Type B pancreatic cell (in vitro differentiated cells): ENCODE results near the gene SLC9B2. TPM values are rescaled to one million over a fixed set of nuclear protein-coding genes. Genes with fewer than 3 reads are reported as not detected.

Source experiments
- DNase-seq: peaks from one replicate; pipeline ENCODE4 v3.0.0; 2021; ENCODE audit warnings: mixed read lengths; ENCODE audit not compliant: unreplicated experiment; ENCODE audit errors: extremely low spot score
- H3K27ac Mint-ChIP-seq: 2 replicates; pipeline ENCODE4 v1.8.0; 2021; ENCODE audit warnings: mild to moderate bottlenecking, mixed read lengths
- H3K27me3 Mint-ChIP-seq: 2 replicates; pipeline ENCODE4 v1.8.0; 2021; ENCODE audit warnings: mixed read lengths
- H3K36me3 Mint-ChIP-seq: 2 replicates; pipeline ENCODE4 v1.8.0; 2021; ENCODE audit warnings: mixed read lengths
- H3K4me1 Mint-ChIP-seq: one replicate; pipeline ENCODE4 v1.8.0; 2021; ENCODE audit warnings: mixed read lengths; ENCODE audit not compliant: unreplicated experiment
- H3K4me3 Mint-ChIP-seq: 2 replicates; pipeline ENCODE4 v1.8.0; 2021; ENCODE audit warnings: mild to moderate bottlenecking, mixed read lengths
- H3K9me3 Mint-ChIP-seq: 2 replicates; pipeline ENCODE4 v1.8.0; 2021; ENCODE audit warnings: mixed read lengths
- CTCF ChIP-seq: fragments of 200-600 bp; sonication (generic); conservative IDR thresholded peaks from 2 replicates; pipeline ENCODE4 v1.5.0; 2021; ENCODE audit warnings: antibody characterized with exemption, mild to moderate bottlenecking
- total RNA-seq: library from RNA; stranded (reverse); gene quantifications from 2 replicates; pipeline ENCODE4 v1.2.1, GENCODE V29; 2021; ENCODE audit warnings: low replicate concordance

Gene SLC9B2
- total RNA-seq, 1 donor from 2014 or later = 12.9 TPM

DNA sequence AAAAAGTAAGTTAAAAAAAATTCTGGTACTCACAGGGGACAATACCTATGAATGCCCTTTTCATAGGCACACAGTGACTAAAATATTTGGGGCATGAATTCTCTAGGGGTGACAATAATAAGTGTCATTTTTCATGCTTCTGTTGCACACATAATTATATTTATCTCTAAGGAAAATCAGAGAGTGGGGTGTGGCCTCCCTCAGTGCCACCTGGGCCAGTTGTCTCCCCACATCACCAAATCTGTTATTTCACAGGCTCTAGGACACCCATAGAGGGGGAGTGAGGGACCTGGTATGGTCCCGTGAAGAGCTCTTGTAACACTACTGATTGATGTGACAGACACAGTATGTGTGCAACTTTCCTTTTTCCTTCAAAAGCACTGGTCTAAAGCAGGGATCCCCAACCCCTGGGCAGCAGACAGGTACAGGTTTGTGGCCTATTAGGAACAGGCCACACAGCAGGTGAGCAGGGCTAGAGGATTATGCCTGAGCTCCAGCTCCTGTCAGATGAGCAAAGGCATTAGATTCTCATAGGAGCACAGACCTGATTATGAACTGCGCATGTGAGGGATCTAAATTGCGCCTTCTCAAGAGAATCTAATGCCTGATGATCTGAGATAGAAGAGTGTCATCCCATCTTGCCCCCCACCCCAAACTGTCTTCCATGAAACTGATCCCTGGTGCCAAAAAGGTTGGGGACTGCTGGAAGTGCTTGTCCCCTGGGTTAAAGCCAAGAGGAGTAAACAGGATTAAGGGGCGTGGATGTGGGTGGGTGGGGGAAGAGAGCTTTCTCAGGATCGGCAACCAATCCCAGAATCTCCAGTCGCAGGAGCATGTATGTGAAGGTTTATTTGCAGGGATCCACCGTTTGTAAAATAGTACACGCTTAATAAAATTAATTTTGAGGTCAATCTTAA, 57.9 kb downstream of the SLC9B2 start:
- TF ChIP-seq CTCF = no peak
- H3K36me3 Mint-ChIP-seq = no peaks in the 10 kb centered on the region
- no peaks in the 10 kb centered on the region for H3K27me3 Mint-ChIP-seq
- H3K4me1 Mint-ChIP-seq = peaks cover 10% of the 10 kb centered on the region
- H3K4me3 Mint-ChIP-seq = peak overlapping the region; percentile 91
- DNase-seq = no peak
- H3K27ac Mint-ChIP-seq = peak overlapping the region; percentile 98
- H3K9me3 Mint-ChIP-seq = no peaks in the 10 kb centered on the region

- Mint-ChIP-seq H3K27me3 (no peaks in the 10 kb centered on the region), H3K27ac (no peak overlapping the region), H3K9me3 (no peaks in the 10 kb centered on the region), H3K36me3 (no peaks in the 10 kb centered on the region), H3K4me1 (peaks cover 9% of the 10 kb centered on the region), H3K4me3 (no peak overlapping the region)
- no peak for DNase-seq
- TF ChIP-seq CTCF = no peak
These were observed 64.0 kb downstream of the SLC9B2 start for GRCh38 chr4:103012551-103012950.

GRCh38 chr4:103012060-103012459, 64.5 kb downstream of the SLC9B2 start:
- DNase-seq = no peak
- Mint-ChIP-seq H3K36me3 (no peaks in the 10 kb centered on the region), H3K27ac (peak overlapping the region; percentile 78), H3K4me3 (no peak overlapping the region), H3K9me3 (no peaks in the 10 kb centered on the region), H3K27me3 (no peaks in the 10 kb centered on the region), H3K4me1 (peaks cover 9% of the 10 kb centered on the region)
- no peak for TF ChIP-seq CTCF

DNA sequence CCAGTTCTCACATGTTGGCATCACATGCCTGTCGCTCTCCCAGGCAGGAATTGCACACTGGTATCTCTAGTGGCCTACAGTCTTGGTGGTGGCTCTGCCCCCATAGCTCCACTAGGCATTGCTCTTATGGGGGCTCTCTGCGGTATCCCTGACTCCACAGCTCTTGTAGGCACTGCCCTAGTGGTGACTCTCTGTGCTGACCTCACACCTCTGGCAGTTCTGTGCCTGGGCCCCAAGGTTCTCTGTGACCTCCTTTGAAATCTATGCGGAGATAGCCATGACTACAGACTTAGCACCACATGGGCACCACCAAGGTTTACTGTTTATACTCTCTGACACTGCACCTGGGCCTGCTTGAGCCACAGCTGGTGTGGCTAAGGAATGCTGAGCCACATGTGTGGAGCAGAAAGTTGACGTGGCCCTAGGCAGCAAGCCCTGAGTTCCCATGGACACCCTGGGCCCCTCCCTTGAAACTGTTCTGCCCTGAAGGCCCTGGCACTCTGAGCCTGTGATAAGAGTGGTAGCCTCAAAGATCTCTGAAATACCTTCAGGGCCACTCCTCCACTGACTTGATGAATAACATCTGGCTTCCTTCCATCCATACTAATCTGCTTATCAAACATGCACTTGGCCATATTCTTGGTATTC, 65.1 kb downstream of the SLC9B2 start:
- Mint-ChIP-seq H3K27ac (peak overlapping the region; percentile 78), H3K9me3 (no peaks in the 10 kb centered on the region), H3K4me3 (no peak overlapping the region), H3K27me3 (no peaks in the 10 kb centered on the region), H3K4me1 (peaks cover 9% of the 10 kb centered on the region), H3K36me3 (no peaks in the 10 kb centered on the region)
- no peak for DNase-seq
- TF ChIP-seq CTCF = no peak

GRCh38 chr4:103010804-103011203, 65.8 kb downstream of the SLC9B2 start:
- Mint-ChIP-seq H3K36me3 (no peaks in the 10 kb centered on the region), H3K4me3 (no peak overlapping the region), H3K27ac (no peak overlapping the region), H3K9me3 (no peaks in the 10 kb centered on the region), H3K4me1 (peaks cover 9% of the 10 kb centered on the region), H3K27me3 (no peaks in the 10 kb centered on the region)
- DNase-seq = no peak
- TF ChIP-seq CTCF = no peak
